Measurements from ENCODE around the gene PLA2G2F. TPM values are rescaled to one million over a fixed set of nuclear protein-coding genes. Genes with fewer than 3 reads are reported as not detected.

PLA2G2F gene
- total and polyA plus RNA-seq, 9 of the 15 experiments (the other 6 are each of a cell fraction or from before 2014, with no cell fraction given), result not detected

GRCh38 chr1:20165522-20165951 lies 26.4 kb downstream of the PLA2G2F start (continued):
- TF ChIP-seq, protein P1, sequence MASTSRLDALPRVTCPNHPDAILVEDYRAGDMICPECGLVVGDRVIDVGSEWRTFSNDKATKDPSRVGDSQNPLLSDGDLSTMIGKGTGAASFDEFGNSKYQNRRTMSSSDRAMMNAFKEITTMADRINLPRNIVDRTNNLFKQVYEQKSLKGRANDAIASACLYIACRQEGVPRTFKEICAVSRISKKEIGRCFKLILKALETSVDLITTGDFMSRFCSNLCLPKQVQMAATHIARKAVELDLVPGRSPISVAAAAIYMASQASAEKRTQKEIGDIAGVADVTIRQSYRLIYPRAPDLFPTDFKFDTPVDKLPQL (IDR thresholded peaks at IDR 0.05; ENCODE audit: extremely low read depth, insufficient read length), result no peak
- peak in 1 of 2 experiments; percentile 59; a peak in 1 of 4 replicates for TF ChIP-seq FOXA3 (CRISPR knock-in tag; conservative IDR thresholded peaks at IDR 0.05 in 1 of 2, IDR thresholded peaks at IDR 0.05 in 1 of 2)
- no peak for TF ChIP-seq ZNF668 (CRISPR knock-in tag; IDR thresholded peaks at IDR 0.05)
- no peak for TF ChIP-seq HMG20A (CRISPR knock-in tag; conservative IDR thresholded peaks at IDR 0.05)
- TF ChIP-seq SMARCA5 (IDR thresholded peaks at IDR 0.05), result peak; percentile 68; the same call in 1 of the 2 replicates
- TF ChIP-seq RBM17 (IDR thresholded peaks at IDR 0.05; ENCODE audit: borderline replicate concordance, low read depth, low read length), result no peak
- TF ChIP-seq CBFA2T2 (conservative IDR thresholded peaks at IDR 0.05), result no peak
- TF ChIP-seq HIVEP1 (CRISPR knock-in tag; IDR thresholded peaks at IDR 0.05), result no peak
- TF ChIP-seq, protein P2, sequence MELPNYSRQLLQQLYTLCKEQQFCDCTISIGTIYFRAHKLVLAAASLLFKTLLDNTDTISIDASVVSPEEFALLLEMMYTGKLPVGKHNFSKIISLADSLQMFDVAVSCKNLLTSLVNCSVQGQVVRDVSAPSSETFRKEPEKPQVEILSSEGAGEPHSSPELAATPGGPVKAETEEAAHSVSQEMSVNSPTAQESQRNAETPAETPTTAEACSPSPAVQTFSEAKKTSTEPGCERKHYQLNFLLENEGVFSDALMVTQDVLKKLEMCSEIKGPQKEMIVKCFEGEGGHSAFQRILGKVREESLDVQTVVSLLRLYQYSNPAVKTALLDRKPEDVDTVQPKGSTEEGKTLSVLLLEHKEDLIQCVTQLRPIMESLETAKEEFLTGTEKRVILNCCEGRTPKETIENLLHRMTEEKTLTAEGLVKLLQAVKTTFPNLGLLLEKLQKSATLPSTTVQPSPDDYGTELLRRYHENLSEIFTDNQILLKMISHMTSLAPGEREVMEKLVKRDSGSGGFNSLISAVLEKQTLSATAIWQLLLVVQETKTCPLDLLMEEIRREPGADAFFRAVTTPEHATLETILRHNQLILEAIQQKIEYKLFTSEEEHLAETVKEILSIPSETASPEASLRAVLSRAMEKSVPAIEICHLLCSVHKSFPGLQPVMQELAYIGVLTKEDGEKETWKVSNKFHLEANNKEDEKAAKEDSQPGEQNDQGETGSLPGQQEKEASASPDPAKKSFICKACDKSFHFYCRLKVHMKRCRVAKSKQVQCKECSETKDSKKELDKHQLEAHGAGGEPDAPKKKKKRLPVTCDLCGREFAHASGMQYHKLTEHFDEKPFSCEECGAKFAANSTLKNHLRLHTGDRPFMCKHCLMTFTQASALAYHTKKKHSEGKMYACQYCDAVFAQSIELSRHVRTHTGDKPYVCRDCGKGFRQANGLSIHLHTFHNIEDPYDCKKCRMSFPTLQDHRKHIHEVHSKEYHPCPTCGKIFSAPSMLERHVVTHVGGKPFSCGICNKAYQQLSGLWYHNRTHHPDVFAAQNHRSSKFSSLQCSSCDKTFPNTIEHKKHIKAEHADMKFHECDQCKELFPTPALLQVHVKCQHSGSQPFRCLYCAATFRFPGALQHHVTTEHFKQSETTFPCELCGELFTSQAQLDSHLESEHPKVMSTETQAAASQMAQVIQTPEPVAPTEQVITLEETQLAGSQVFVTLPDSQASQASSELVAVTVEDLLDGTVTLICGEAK (IDR thresholded peaks at IDR 0.05), result no peak
- TF ChIP-seq, protein P2 (CRISPR knock-in tag; IDR thresholded peaks at IDR 0.05), result no peak
- TF ChIP-seq FOXJ2 (tag; IDR thresholded peaks at IDR 0.05), result no peak
- no peak for TF ChIP-seq CBFB (CRISPR knock-in tag; IDR thresholded peaks at IDR 0.05)
- no peak for TF ChIP-seq CBX2 (IDR thresholded peaks at IDR 0.05; ENCODE audit: insufficient read depth, low read length, poor library complexity, severe bottlenecking)
- TF ChIP-seq, protein P3, sequence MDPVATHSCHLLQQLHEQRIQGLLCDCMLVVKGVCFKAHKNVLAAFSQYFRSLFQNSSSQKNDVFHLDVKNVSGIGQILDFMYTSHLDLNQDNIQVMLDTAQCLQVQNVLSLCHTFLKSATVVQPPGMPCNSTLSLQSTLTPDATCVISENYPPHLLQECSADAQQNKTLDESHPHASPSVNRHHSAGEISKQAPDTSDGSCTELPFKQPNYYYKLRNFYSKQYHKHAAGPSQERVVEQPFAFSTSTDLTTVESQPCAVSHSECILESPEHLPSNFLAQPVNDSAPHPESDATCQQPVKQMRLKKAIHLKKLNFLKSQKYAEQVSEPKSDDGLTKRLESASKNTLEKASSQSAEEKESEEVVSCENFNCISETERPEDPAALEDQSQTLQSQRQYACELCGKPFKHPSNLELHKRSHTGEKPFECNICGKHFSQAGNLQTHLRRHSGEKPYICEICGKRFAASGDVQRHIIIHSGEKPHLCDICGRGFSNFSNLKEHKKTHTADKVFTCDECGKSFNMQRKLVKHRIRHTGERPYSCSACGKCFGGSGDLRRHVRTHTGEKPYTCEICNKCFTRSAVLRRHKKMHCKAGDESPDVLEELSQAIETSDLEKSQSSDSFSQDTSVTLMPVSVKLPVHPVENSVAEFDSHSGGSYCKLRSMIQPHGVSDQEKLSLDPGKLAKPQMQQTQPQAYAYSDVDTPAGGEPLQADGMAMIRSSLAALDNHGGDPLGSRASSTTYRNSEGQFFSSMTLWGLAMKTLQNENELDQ (CRISPR knock-in tag; IDR thresholded peaks at IDR 0.05; ENCODE audit: borderline replicate concordance), result no peak
- no peak for TF ChIP-seq HNRNPK (IDR thresholded peaks at IDR 0.05; ENCODE audit: low read depth, low read length, poor library complexity, severe bottlenecking)
- TF ChIP-seq, protein P4, sequence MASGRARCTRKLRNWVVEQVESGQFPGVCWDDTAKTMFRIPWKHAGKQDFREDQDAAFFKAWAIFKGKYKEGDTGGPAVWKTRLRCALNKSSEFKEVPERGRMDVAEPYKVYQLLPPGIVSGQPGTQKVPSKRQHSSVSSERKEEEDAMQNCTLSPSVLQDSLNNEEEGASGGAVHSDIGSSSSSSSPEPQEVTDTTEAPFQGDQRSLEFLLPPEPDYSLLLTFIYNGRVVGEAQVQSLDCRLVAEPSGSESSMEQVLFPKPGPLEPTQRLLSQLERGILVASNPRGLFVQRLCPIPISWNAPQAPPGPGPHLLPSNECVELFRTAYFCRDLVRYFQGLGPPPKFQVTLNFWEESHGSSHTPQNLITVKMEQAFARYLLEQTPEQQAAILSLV (tag; IDR thresholded peaks at IDR 0.05), result no peak

Measured in K562 (cell line).